CD4-positive, alpha-beta T cell (primary cell): ENCODE data around the gene IRF6. TPM values are rescaled to one million over a fixed set of nuclear protein-coding genes. Genes with fewer than 3 reads are reported as not detected.

ENCODE experiments used
- ATAC-seq: fragments of 200-7000 bp; cut with Tn5 transposase; one replicate; pipeline ENCODE4 v1.10.0; 2022; ENCODE audit warnings: mild to moderate bottlenecking; ENCODE audit not compliant: poor library complexity
- CTCF ChIA-PET: fragments of 350-600 bp; sonication (Branson Sonifier 250); formaldehyde crosslinking; loops from one replicate; lab custom pipeline; 2021; ENCODE audit warnings: antibody characterized with exemption, inconsistent platforms; lab: Charles Lee
- POLR2A ChIA-PET: fragments of 350-600 bp; sonication (Branson Sonifier 250); formaldehyde crosslinking; loops from one replicate; lab custom pipeline; 2021; ENCODE audit warnings: antibody characterized with exemption, inconsistent platforms; lab: Charles Lee
- DNase-seq, 14 experiments: peaks; one replicate each; pipeline ENCODE4 v3.0.0-alpha.2; 2013 to 2020; ENCODE audit warnings: mixed read lengths in 2 of 14
- H3K27ac ChIP-seq, 2 donors: one replicate each; pipeline versions ENCODE4 v1.5.1 to v1.7.0; 2013; ENCODE audit warnings: low read length in 2 of 2, low read depth in 1 of 2, mild to moderate bottlenecking in 1 of 2
- H3K27me3 ChIP-seq, 2 experiments: 1 replicate in 1 of 2; 2 replicates in 1 of 2; pipeline versions ENCODE4 v1.6.1 to v1.7.0; 2013; ENCODE audit warnings: low read length in 2 of 2, control low read depth in 1 of 2, mild to moderate bottlenecking in 1 of 2, moderate library complexity in 1 of 2; ENCODE audit not compliant: insufficient read depth in 2 of 2, control insufficient read depth in 1 of 2
- H3K36me3 ChIP-seq: one replicate; pipeline ENCODE4 v1.6.1; 2013; ENCODE audit warnings: low read length, control low read depth; ENCODE audit not compliant: insufficient read depth
- H3K4me1 ChIP-seq: one replicate; pipeline ENCODE4 v1.6.1; 2013; ENCODE audit warnings: low read length, control low read depth; ENCODE audit not compliant: insufficient read depth
- H3K4me3 ChIP-seq: one replicate; pipeline ENCODE4 v1.5.1; 2013; ENCODE audit warnings: mild to moderate bottlenecking, low read length, moderate library complexity
- H3K9me3 ChIP-seq, 2 experiments: 1 replicate in 1 of 2; 2 replicates in 1 of 2; pipeline versions ENCODE4 v1.6.1 to v1.7.0; 2013; ENCODE audit warnings: low read length in 2 of 2, mild to moderate bottlenecking in 2 of 2, control low read depth in 1 of 2, moderate library complexity in 1 of 2; ENCODE audit not compliant: control insufficient read depth in 1 of 2, insufficient read depth in 1 of 2
- H3K27ac Mint-ChIP-seq: one replicate; pipeline ENCODE4 v1.8.0; 2020; ENCODE audit warnings: mixed read lengths
- H3K27me3 Mint-ChIP-seq: one replicate; pipeline ENCODE4 v1.8.0; 2021; ENCODE audit warnings: mixed read lengths
- H3K36me3 Mint-ChIP-seq: one replicate; pipeline ENCODE4 v1.8.0; 2021; ENCODE audit warnings: low read depth, mixed read lengths
- H3K4me1 Mint-ChIP-seq: one replicate; pipeline ENCODE4 v1.8.0; 2021; ENCODE audit warnings: low read depth, mixed read lengths
- H3K4me3 Mint-ChIP-seq: one replicate; pipeline ENCODE4 v1.8.0; 2020; ENCODE audit warnings: mild to moderate bottlenecking, mixed read lengths
- H3K9me3 Mint-ChIP-seq: one replicate; pipeline ENCODE4 v1.8.0; 2020; ENCODE audit warnings: mixed read lengths
- intact Hi-C, 2 experiments: fragments of 100-400 bp; cut with DNase I in 1 of 2; cut with micrococcal nuclease in 1 of 2; formaldehyde crosslinking; loops; one replicate each; pipeline versions ENCODE4 v1.15.1 to v1.9.0; 2023 to 2025; cut with DNase I, micrococcal nuclease
- total RNA-seq, 174 experiments: library from RNA in 2 of 174; stranded (reverse) in 2 of 174; gene quantifications; one replicate each; pipeline ENCODE4 v1.2.3 and lab custom pipeline; 2021 to 2026
- TF ChIP-seq, protein P1 (sequence below): fragments of 200-600 bp; IDR thresholded peaks from one replicate; pipeline ENCODE4 v1.8.0; 2022; ENCODE audit warnings: antibody characterized with exemption, mild to moderate bottlenecking

Gene IRF6
- total RNA-seq, 2 experiments from 2014 or later: 0.74 to 1.7 TPM

DNA sequence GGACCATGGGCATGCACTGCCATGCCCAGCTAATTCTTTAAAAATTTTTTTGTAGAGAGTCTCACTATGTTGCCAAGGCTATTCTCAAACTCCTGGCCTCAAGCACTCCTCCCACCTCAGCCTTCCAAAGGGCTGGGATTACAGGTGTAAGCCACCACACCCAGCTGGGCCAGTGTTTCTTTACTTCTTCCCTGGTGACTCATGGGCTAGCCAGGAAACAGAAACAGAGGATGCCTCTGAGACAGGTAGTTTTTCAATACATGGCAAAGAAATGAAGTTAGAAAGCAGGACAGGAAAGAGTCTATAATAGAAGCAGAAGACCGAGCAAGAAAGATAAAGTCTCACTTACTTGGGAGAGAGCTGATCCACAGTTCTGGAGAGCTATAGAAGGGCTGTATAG, 14.0 kb downstream of the IRF6 start:
- no peak overlapping the region for H3K4me3 Mint-ChIP-seq
- intact Hi-C loops: no loop called here
- DNase-seq (no peak), ATAC-seq (no peak)
- TF ChIP-seq, protein P1, sequence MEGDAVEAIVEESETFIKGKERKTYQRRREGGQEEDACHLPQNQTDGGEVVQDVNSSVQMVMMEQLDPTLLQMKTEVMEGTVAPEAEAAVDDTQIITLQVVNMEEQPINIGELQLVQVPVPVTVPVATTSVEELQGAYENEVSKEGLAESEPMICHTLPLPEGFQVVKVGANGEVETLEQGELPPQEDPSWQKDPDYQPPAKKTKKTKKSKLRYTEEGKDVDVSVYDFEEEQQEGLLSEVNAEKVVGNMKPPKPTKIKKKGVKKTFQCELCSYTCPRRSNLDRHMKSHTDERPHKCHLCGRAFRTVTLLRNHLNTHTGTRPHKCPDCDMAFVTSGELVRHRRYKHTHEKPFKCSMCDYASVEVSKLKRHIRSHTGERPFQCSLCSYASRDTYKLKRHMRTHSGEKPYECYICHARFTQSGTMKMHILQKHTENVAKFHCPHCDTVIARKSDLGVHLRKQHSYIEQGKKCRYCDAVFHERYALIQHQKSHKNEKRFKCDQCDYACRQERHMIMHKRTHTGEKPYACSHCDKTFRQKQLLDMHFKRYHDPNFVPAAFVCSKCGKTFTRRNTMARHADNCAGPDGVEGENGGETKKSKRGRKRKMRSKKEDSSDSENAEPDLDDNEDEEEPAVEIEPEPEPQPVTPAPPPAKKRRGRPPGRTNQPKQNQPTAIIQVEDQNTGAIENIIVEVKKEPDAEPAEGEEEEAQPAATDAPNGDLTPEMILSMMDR: no peak
- Histone ChIP-seq H3K4me3 (no peak overlapping the region), H3K4me1 (no peaks in the 10 kb centered on the region), H3K27ac (no peak overlapping the region), H3K27me3 (peaks cover 3 to 7% of the 10 kb centered on the region in 2 experiments), H3K9me3 (no peaks in the 10 kb centered on the region), H3K36me3 (no peaks in the 10 kb centered on the region)
- H3K27ac Mint-ChIP-seq: no peak overlapping the region
- H3K36me3 Mint-ChIP-seq: no peaks in the 10 kb centered on the region
- no peaks in the 10 kb centered on the region for H3K4me1 Mint-ChIP-seq
- ChIA-PET CTCF (interaction anchor here (1.2 kb wide), 1 partner anchor 31 kb away, joined by 3 read pairs; no protein-coding TSS in a partner anchor), POLR2A (interaction anchor here (1.6 kb wide), 1 partner anchor 22 kb away, joined by 3 read pairs; no protein-coding TSS in a partner anchor)
- peaks cover 75% of the 10 kb centered on the region for H3K27me3 Mint-ChIP-seq
- no peaks in the 10 kb centered on the region for H3K9me3 Mint-ChIP-seq

DNA sequence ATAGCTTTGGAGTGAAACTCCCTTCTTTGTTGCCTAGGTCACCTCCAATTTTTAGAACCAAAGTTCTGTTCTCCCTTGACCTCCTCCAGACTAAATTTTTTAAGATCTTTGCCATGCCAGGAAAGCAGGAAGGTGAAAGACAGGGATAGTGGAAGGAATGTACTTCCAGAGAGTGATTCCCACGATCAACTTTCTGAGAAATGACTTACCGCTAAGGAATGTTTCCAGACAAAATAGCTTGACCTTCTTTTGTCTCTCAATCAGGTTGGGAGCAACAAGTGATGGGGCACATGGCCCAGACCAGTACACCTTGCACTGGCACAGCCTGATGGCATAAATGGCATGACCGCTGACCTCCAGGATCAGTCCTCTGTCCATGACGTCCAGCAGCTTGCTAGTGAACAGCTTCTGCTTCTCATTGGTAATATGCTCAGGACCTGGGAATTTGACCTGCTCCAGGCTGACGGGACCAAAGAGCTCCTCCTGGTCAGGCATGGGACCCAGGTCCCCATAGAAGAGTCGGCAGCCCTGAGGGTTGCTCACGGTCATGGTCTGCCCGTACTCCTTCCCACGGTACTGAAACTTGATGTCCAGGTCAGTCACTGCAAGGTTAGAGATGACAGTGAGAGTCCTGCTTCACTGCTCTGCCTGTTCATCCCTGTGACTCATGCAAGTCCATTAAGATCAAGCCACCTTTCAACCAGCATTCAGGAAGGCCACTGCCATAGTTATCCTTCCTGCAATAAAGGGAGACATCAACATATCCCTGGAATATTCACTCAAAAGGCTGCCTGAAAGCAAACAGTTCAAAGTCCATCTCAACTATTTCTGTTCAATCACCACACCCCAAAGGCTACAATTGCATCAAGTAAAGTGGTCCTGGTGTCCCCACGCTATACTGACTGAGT, 15.4 kb downstream of the IRF6 start:
- H3K27ac ChIP-seq: no peak overlapping the region
- TF ChIP-seq, protein P1: no peak
- DNase-seq: no peak
- no peak overlapping the region for H3K4me3 Mint-ChIP-seq
- POLR2A ChIA-PET: interaction anchor here (0.5 to 0.9 kb wide), 2 partner anchors 37 to 539 kb away, joined by 3 read pairs; partner anchors contain the start of gene UTP25
- H3K27me3 ChIP-seq: peaks cover 3 to 7% of the 10 kb centered on the region in 2 experiments
- ATAC-seq: no peak
- no peak overlapping the region for H3K27ac Mint-ChIP-seq
- H3K4me1 ChIP-seq: no peaks in the 10 kb centered on the region
- H3K27me3 Mint-ChIP-seq: peaks cover 70% of the 10 kb centered on the region
- H3K9me3 Mint-ChIP-seq: no peaks in the 10 kb centered on the region
- H3K9me3 ChIP-seq: no peaks in the 10 kb centered on the region
- no peaks in the 10 kb centered on the region for H3K4me1 Mint-ChIP-seq
- no peaks in the 10 kb centered on the region for H3K36me3 Mint-ChIP-seq
- intact Hi-C loops: no loop called here
- H3K4me3 ChIP-seq: no peak overlapping the region
- no peaks in the 10 kb centered on the region for H3K36me3 ChIP-seq
- CTCF ChIA-PET: no interaction called here

DNA sequence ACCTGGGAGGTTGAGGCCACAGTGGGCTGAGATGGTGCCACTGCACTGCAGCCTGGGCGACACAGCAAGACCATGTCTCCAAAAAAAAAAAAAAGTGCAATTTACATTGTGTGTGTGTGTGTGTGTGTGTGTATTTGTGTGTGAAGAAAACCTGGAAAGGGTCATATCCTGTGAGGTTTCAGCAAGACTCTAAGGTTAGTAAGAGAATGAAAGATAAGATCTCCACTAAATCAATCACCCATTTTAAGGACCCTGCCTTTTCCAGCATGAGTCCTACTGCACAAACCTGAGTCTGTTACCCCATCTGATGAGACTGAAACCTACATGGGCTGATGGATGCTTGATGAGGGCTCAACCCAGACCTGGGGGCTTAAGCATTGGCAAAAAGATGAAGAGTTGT, 16.7 kb downstream of the IRF6 start:
- peaks cover 5% of the 10 kb centered on the region for H3K36me3 Mint-ChIP-seq
- POLR2A ChIA-PET: no interaction called here
- no peak overlapping the region for H3K4me3 ChIP-seq
- H3K27ac ChIP-seq: no peak overlapping the region
- intact Hi-C loops: no loop called here
- no peaks in the 10 kb centered on the region for H3K36me3 ChIP-seq
- TF ChIP-seq, protein P1: no peak
- H3K27ac Mint-ChIP-seq: no peak overlapping the region
- peaks cover 10% of the 10 kb centered on the region for H3K4me1 Mint-ChIP-seq
- peaks cover 0 to 3% of the 10 kb centered on the region in 2 experiments for H3K27me3 ChIP-seq
- no peak for ATAC-seq
- H3K9me3 Mint-ChIP-seq: no peaks in the 10 kb centered on the region
- CTCF ChIA-PET: no interaction called here
- peaks cover 10% of the 10 kb centered on the region for H3K4me1 ChIP-seq
- H3K27me3 Mint-ChIP-seq: peaks cover 57% of the 10 kb centered on the region
- DNase-seq: no peak
- no peak overlapping the region for H3K4me3 Mint-ChIP-seq
- H3K9me3 ChIP-seq: no peaks in the 10 kb centered on the region
